GM20000 (cell line): ENCODE measurements around the gene VWA3B.
"Not testable (repeated sequence)": the region's sequence is repeated elsewhere in the genome, so short reads cannot be mapped to it uniquely, and the experiment has no call there.

Experiments
- DNase-seq: peaks from one replicate; pipeline ENCODE4 v3.0.0; 2012; ENCODE audit warnings: low spot score
- TF ChIP-seq, protein P1 (sequence below): IDR thresholded peaks from 2 replicates; pipeline ENCODE4 v1.5.1; 2012; ENCODE audit warnings: mild to moderate bottlenecking, control low read depth; ENCODE audit errors: extremely low read depth, missing control alignments

The VWA3B gene

GRCh38 chr2:98088261-98088660 lies 1.3 kb downstream of the VWA3B start:
- DNase-seq, result peak; percentile 32
- TF ChIP-seq, protein P1, sequence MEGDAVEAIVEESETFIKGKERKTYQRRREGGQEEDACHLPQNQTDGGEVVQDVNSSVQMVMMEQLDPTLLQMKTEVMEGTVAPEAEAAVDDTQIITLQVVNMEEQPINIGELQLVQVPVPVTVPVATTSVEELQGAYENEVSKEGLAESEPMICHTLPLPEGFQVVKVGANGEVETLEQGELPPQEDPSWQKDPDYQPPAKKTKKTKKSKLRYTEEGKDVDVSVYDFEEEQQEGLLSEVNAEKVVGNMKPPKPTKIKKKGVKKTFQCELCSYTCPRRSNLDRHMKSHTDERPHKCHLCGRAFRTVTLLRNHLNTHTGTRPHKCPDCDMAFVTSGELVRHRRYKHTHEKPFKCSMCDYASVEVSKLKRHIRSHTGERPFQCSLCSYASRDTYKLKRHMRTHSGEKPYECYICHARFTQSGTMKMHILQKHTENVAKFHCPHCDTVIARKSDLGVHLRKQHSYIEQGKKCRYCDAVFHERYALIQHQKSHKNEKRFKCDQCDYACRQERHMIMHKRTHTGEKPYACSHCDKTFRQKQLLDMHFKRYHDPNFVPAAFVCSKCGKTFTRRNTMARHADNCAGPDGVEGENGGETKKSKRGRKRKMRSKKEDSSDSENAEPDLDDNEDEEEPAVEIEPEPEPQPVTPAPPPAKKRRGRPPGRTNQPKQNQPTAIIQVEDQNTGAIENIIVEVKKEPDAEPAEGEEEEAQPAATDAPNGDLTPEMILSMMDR, result no peak

- TF ChIP-seq, protein P1, result no peak
- DNase-seq, result no peak
These were observed 3.0 kb downstream of the VWA3B start for GRCh38 chr2:98089941-98090340.

DNA sequence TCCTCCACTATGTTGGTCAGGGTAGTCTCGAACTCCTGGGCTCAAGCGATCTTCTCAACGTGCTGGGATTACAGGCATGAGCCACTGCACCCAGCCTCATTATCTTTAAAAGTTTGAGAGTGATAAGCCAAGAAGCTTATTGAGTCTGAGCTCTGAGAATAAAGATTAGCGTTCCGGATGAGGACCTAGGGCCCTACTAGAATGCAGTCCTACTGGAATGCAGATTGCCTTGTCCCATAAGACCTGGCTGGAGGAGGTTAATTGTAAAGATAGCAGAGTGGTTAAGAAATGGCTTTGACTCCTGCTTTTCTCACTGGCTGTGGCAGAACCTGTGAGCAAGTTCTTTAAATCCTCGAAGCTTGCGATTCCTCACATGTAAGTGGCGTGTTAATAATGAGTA lies 4.0 kb downstream of the VWA3B start:
- no peak for DNase-seq
- TF ChIP-seq, protein P1, result no peak

DNA sequence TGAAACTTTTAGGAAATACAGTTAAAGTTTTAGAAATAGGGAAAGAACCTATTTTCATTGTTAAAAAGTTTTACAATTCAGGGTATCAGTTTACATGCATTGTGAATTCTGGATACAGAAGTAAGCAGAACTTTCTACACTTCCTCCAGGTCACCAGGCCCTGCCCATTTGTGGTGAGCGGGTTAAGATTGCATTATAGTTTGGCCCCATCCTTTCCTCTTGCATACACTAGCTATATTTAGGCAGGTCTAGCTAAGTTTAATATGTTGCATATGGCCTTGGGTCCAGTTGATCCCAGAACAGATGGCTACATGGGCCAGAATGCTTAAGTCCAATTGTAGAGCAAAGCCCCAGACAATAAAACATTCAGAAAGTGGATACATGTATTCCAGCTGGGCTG lies 4.8 kb downstream of the VWA3B start:
- no peak for DNase-seq
- TF ChIP-seq, protein P1, result no peak

DNA sequence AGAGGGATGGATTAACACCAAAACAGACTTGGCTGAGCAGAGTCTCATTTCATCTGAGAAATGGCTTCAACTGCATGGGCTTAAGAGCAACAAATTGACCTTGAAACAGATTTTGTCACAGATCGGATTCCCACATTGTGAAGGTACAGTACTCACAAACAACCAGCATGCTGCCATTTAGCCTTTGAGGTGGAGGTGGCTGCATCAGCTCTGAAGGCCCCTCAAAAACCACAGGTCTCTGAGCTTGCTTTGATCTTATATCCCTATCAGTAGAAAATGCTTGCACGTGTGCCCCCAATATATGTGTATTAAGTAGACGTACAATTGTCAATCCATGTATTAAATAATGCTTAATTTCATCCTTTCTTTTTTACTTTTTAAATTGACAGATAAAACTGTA lies 6.2 kb downstream of the VWA3B start:
- TF ChIP-seq, protein P1, result no peak
- no peak for DNase-seq

DNA sequence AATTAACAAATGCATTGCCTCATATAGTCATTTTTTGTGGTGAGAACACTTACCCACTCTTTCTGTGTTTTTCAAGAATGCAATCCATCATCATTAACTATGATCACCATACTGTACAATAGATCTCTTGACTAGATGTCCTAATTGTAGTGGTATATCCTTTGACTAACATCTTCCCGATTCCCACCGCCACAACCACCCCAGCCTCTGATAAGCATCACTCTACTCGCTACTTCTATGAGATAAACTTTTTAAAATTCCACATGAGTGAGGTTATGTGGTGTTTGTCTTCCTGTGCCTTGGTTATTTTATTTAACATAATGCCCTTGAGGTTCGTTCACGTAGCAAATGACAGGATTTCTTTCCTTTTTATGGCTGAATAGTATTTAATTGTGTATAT lies 6.6 kb downstream of the VWA3B start:
- DNase-seq, result no peak
- TF ChIP-seq, protein P1, result no peak

DNA sequence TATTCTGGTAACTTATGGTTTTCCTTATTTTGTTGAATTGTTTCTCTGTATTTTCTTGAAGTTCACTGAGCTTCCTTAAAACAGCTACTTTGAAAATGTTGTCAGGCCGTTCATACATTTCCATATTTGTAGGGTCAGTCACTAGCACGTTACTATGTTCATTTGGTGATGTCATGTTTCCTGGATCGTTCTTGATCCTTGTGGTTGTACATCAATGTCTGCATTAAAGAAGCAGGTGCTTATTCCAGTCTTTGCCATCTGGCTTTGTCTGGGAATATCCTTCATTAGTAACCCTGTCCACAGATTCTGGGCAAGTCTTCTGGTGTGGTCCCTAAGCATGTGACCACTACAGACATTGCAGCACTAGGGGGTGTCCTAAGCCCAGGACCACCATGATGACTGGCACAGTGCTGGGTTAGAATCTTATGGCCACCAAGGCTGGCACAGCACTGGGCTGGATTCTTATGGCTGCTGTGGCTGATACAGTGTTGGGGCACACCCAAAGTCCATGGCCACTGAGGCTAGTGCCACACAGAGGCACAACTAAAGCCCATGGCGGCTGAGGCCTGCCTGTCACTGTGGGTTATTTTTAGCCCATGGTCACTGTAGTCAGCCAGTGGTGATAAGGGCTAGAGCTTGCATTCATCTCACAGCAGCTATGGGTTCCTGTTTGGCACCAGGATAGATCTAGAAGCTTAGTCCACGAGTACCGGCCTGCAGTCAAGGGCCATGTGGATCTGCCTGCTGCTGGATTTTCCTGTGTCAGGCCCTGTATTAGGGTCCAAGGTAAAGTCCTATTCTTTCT lies 13.2 kb downstream of the VWA3B start:
- TF ChIP-seq, protein P1, result no peak
- no peak for DNase-seq

DNA sequence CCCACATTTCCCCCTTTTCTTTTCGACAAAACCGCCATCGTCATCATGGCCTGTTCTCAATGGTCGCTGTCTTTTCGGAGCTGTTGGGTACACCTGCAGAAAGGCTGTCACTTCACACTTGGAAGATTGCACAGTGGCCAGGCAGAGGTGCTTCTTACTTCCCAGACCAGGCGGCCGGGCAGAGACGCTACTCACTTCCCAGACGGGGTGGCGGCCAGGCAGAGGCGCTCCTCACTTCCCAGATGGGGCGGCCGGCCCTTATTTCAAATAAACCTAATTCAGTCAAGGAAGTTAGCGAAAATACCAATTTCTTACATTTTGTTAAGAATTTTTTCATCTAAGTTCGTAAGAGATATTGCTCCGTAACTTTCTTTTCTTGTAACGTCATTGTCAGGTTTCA lies 15.3 kb downstream of the VWA3B start:
- DNase-seq, result not testable (repeated sequence)
